ENCODE data around the gene NASP.

- no peak for TF ChIP-seq CTCF (IDR thresholded peaks at IDR 0.05)
- TF ChIP-seq POLR2A (IDR thresholded peaks at IDR 0.05), result no peak
Observed at GRCh38 chr1:45551684-45552083, 32.2 kb upstream of the NASP start.
